Duodenal mucosa (tissue), 2 donors: Measurements from ENCODE around the gene PCIF1.

Experiments used
- H3K27ac ChIP-seq: one replicate; pipeline ENCODE4 v1.7.0; 2013; ENCODE audit warnings: low read depth, low read length
- H3K27me3 ChIP-seq, 2 donors: one replicate each; pipeline ENCODE4 v1.7.0; 2013; ENCODE audit warnings: low read length in 2 of 2, control low read depth in 1 of 2; ENCODE audit not compliant: insufficient read depth in 2 of 2, control insufficient read depth in 1 of 2
- H3K36me3 ChIP-seq, 2 donors: one replicate each; pipeline ENCODE4 v1.7.0; 2013; ENCODE audit warnings: low read length in 2 of 2, control low read depth in 1 of 2; ENCODE audit not compliant: insufficient read depth in 2 of 2, control insufficient read depth in 1 of 2
- H3K4me1 ChIP-seq, 2 donors: one replicate each; pipeline ENCODE4 v1.7.0; 2013; ENCODE audit warnings: low read length in 2 of 2, control low read depth in 1 of 2; ENCODE audit not compliant: insufficient read depth in 2 of 2, control insufficient read depth in 1 of 2
- H3K4me3 ChIP-seq, 2 donors: one replicate each; pipeline ENCODE4 v1.7.0; 2013; ENCODE audit warnings: low read length in 2 of 2, low read depth in 1 of 2
- H3K9ac ChIP-seq, 2 donors: one replicate each; pipeline ENCODE4 v1.7.0; 2013; ENCODE audit warnings: low read length in 2 of 2, low read depth in 1 of 2
- H3K9me3 ChIP-seq, 2 donors: one replicate each; pipeline ENCODE4 v1.7.0; 2013; ENCODE audit warnings: low read length in 2 of 2, control low read depth in 1 of 2; ENCODE audit not compliant: control insufficient read depth in 1 of 2

The PCIF1 gene

DNA sequence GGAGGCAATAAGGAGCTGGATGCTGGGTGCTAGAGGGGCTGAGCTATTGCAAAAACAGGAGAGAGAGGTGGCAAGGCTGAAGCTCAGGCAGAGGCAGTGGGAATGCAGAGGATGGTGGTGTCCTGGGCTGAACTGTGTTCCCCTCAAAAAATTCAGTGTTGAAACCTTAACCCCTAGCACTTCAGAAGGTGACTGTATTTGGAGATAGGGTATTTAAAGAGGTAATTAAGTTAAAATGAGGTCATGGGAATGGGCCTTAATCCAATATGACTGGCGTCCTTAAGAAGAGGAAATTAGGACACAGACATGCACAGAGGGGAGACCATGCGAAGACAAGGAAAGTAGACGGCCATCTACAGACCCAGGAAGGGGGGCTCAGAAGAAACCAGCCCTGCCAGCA lies 62.7 kb downstream of the PCIF1 start:
- H3K36me3 ChIP-seq = no peaks in the 10 kb centered on the region
- no peak overlapping the region for H3K27ac ChIP-seq
- no peak overlapping the region for H3K9ac ChIP-seq
- no peaks in the 10 kb centered on the region for H3K4me1 ChIP-seq
- peaks cover 0 to 6% of the 10 kb centered on the region in 2 donors for H3K27me3 ChIP-seq
- no peaks in the 10 kb centered on the region for H3K9me3 ChIP-seq
- H3K4me3 ChIP-seq = no peak overlapping the region
